ENCODE data around the gene DYSF. TPM values are rescaled to one million over a fixed set of nuclear protein-coding genes. Genes with fewer than 3 reads are reported as not detected.
A peak's percentile ranks its signal among the peaks of the same experiment; 100 is the strongest.

DYSF gene
- polyA plus RNA-seq, 3 donors from 2014 or later: 3.4 to 5.0 (median 4.2) TPM

DNA sequence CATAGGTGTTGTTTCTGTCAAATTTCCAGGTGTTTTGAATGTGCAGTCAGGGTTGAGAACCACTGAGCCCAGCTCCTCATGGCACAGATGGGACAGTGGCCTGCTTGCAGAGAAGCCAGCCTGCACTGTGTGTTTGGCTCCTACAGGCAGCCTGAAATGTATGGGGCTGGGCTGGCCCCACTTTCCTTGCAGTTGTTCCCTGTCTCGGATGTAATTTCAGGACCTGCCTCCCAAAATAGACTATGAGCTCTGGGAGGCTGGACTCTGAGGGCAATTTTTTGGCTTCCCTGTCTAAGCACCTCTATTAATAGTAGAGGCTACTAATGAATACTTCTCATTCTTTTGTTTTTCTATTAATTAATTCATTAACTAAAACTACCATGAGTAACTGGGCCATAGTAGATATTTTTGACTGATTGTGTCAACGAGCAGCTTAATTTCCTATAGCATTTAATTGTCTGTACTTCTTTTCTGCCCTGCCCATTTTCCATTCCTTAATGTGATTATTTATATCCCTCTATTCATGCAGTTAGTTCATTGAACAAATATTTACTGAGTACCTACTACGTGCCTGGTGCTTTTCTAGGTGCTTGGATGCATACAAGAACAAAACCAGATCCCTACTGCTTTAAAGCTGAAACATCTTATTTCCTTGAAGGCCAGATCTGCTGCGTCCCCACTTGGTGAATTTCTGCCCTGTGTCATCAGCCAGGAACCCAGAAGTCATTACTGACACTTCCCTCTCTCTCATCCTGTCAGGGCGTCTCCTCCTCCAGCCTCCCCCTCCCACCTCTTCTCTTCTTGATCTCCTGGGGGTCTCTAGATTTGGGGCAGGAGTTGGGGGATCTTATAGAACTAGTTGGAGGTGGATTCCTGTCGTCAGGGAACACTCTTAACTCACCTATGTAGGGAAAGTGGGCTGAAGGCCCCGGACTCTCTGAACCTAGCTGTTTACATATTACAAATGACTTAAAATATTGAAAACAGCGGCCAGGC, 16.3 kb downstream of the DYSF start:
- Mint-ChIP-seq H3K36me3 (no peaks in the 10 kb centered on the region), H3K4me3 (no peak overlapping the region), H3K27me3 (ENCODE audit: low read depth in 3 of 3) (peaks cover 5 to 17% (median 6%) of the 10 kb centered on the region in 3 donors), H3K4me1 (peaks cover 3 to 8% of the 10 kb centered on the region in 2 donors), H3K9me3 (no peaks in the 10 kb centered on the region), H3K27ac (no peak overlapping the region)
- DNase-seq: no peak

DNA sequence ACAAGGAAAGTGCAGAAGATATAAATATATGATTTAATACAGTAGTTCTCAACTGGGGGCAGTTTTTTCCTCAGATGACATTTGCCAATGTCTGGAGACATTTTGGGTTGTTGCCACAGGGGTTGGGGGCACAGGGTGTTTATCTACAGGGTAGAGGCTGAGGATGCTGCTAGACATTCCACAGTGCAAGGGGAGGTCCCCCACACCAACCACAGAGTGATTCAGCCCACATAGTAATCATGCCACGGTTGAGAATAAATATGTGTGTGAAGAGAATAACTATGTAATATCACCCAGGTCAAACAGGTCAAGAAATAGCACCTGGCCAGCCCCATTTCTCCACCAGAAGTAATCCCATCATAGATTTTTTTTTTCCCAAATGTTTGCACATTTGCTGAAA, 17.9 kb downstream of the DYSF start:
- no peaks in the 10 kb centered on the region for H3K9me3 Mint-ChIP-seq
- H3K4me1 Mint-ChIP-seq: peaks cover 3 to 8% of the 10 kb centered on the region in 2 donors
- H3K36me3 Mint-ChIP-seq: no peaks in the 10 kb centered on the region
- no peak overlapping the region for H3K27ac Mint-ChIP-seq
- peaks cover 5 to 17% (median 6%) of the 10 kb centered on the region in 3 donors for H3K27me3 Mint-ChIP-seq (ENCODE audit: low read depth in 3 of 3)
- DNase-seq: no peak
- H3K4me3 Mint-ChIP-seq: no peak overlapping the region

- peaks cover 2 to 5% of the 10 kb centered on the region in 2 donors for H3K4me1 Mint-ChIP-seq
Measured at GRCh38 chr2:71472019-71472418, 18.7 kb downstream of the DYSF start.

DNA sequence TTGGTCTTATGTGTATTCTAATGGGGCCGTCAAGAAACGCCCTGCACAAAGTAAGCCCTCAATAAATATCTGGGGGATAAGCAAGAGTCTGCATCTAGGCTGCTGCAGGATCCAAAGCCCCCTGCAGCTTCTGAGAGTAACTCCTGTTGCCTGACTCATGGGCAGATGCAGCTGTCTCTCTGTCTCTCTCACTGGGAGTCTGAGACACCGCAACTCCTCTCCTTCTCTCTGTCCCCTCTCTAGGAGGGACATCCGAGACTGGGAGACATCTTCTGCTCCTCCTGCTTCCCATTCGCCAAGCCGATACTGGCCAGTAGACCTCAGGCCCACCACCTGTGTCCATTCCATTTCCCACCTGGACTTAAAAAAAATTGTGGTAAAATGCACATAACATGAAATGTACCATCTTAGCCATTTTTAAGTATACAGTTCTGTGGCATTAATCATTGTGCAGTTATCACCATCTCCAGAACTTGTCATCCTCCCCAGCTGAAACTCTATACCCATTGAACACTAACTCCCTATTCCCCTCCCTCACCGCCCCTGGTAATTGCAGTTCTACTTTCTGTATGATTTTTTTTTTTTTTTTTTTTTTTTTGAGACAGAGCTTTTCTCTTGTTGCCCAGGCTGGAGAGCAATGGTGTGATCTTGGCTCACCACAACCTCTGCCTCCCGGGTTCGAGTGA, 20.1 kb downstream of the DYSF start:
- Mint-ChIP-seq H3K4me3 (no peak overlapping the region), H3K4me1 (no peaks in the 10 kb centered on the region), H3K27me3 (ENCODE audit: low read depth in 3 of 3) (peaks cover 3 to 9% (median 5%) of the 10 kb centered on the region in 3 donors), H3K27ac (peak overlapping the region in 1 of 6 donors; percentile 18), H3K36me3 (no peaks in the 10 kb centered on the region), H3K9me3 (no peaks in the 10 kb centered on the region)
- no peak for DNase-seq

More at GRCh38 chr2:71472019-71472418, 18.7 kb downstream of the DYSF start:
- Mint-ChIP-seq H3K27me3 (ENCODE audit: low read depth in 3 of 3) (peaks cover 5 to 14% (median 5%) of the 10 kb centered on the region in 3 donors), H3K9me3 (no peaks in the 10 kb centered on the region), H3K36me3 (no peaks in the 10 kb centered on the region), H3K27ac (no peak overlapping the region), H3K4me3 (no peak overlapping the region)
- no peak for DNase-seq

DNA sequence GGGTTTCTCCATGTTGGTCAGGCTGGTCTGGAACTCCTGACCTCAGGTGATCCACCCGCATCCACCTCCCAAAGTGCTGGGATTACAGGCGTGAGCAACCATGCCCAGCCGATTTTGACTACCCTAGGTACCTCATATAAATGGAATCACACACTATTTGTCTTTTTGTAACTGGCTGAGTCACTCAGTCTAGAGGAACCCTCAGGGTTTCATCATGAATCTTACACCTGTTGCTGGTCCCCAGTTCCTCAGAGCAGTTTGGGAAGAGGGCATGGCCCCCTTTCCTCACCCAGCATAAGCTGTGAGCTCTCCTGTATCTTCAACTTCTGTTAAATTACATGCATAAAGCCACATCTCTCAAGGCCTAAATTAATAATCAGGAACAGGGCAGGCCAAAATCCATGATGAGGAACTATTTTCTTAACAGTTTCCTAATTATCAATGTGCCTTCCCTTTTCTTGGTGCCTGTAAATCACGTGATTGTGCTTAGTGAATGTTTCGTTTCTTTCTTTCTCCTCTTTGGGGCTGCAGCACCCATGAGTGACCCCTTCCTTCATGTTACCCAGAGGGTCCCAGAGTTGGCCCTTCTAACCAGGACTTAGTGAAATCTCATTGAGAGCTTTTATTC, 20.9 kb downstream of the DYSF start:
- H3K4me3 Mint-ChIP-seq: no peak overlapping the region

DNA sequence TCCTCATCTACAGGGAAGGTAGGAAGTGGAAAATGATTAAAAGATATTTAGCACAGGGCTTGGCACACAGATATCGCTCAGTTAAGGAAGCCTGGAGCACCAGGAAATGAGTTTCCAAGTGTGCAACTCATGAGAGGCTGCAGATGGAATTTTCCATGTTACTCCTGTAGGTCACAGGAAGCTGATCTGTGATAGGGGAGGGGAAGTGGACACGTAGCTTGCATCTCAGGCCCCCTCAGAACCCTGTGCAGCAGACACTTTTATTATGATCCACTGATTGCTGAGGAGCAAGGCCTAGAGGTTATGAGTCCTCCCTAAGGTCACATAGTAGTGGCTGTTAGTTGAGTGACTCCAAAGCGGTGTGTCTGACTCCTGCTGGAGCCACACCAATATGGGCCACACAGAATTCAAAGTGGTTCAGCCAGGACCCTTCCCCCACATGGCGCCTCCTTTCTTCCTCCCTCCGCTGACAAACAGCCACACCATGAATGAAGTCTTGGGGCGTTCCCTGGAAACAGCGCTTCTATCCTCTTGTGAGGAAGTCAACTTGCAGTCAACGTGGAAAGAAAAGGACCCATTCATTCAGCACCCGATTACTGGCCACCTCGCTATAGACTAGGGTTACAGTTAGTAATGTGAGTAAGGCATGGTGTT, 21.5 kb downstream of the DYSF start:
- DNase-seq: no peak
- Mint-ChIP-seq H3K4me1 (no peaks in the 10 kb centered on the region), H3K36me3 (no peaks in the 10 kb centered on the region), H3K4me3 (no peak overlapping the region), H3K27me3 (ENCODE audit: low read depth in 3 of 3) (peaks cover 0 to 3% (median 2%) of the 10 kb centered on the region in 3 donors), H3K9me3 (no peaks in the 10 kb centered on the region), H3K27ac (peak overlapping the region in 1 of 6 donors; percentile 66)

More for the DNA sequence above, 20.9 kb downstream of the DYSF start:
- no peak for DNase-seq
- H3K27me3 Mint-ChIP-seq (ENCODE audit: low read depth in 3 of 3): peaks cover 0 to 7% (median 3%) of the 10 kb centered on the region in 3 donors
- H3K36me3 Mint-ChIP-seq: no peaks in the 10 kb centered on the region
- H3K27ac Mint-ChIP-seq: no peak overlapping the region
- no peaks in the 10 kb centered on the region for H3K4me1 Mint-ChIP-seq
- no peaks in the 10 kb centered on the region for H3K9me3 Mint-ChIP-seq

- no peak overlapping the region for H3K4me3 Mint-ChIP-seq
- no peaks in the 10 kb centered on the region for H3K4me1 Mint-ChIP-seq
- no peaks in the 10 kb centered on the region for H3K36me3 Mint-ChIP-seq
- DNase-seq: no peak
- H3K27me3 Mint-ChIP-seq (ENCODE audit: low read depth in 3 of 3): peaks cover 0 to 6% (median 3%) of the 10 kb centered on the region in 3 donors
- H3K9me3 Mint-ChIP-seq: no peaks in the 10 kb centered on the region
- no peak overlapping the region for H3K27ac Mint-ChIP-seq
Measured at GRCh38 chr2:71476495-71476894, 23.1 kb downstream of the DYSF start.

DNA sequence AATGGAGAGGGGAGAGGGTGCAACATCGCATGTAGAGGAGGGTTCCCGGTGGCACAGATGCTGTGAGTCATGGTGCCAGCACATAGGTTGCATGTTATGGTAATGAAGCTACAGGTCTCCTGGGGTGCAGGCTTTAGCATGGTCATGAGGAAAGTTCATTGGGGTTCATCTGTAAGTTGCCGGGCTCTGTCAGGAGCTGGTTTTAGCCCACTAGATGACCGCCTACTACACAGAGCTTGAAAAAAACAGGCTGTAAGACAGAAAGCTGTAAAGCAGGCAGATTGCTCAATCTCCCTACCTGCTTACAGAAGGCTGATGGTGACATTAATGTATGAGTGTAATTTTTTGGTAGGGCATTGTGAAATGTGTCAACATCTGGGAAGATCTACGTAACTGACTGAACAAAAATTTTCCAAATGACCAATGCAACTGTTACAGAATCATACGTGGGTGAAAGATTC, 23.9 kb downstream of the DYSF start:
- DNase-seq: no peak
- no peaks in the 10 kb centered on the region for H3K36me3 Mint-ChIP-seq
- H3K27me3 Mint-ChIP-seq (ENCODE audit: low read depth in 3 of 3): peaks cover 0 to 10% (median 3%) of the 10 kb centered on the region in 3 donors
- H3K9me3 Mint-ChIP-seq: no peaks in the 10 kb centered on the region
- H3K4me3 Mint-ChIP-seq: no peak overlapping the region
- no peak overlapping the region for H3K27ac Mint-ChIP-seq
- H3K4me1 Mint-ChIP-seq: no peaks in the 10 kb centered on the region

GRCh38 chr2:71478806-71479205, 25.4 kb downstream of the DYSF start:
- no peaks in the 10 kb centered on the region for H3K9me3 Mint-ChIP-seq
- no peaks in the 10 kb centered on the region for H3K4me1 Mint-ChIP-seq
- no peak overlapping the region for H3K4me3 Mint-ChIP-seq
- no peaks in the 10 kb centered on the region for H3K36me3 Mint-ChIP-seq
- no peak for DNase-seq
- no peak overlapping the region for H3K27ac Mint-ChIP-seq
- peaks cover 0 to 7% (median 2%) of the 10 kb centered on the region in 3 donors for H3K27me3 Mint-ChIP-seq (ENCODE audit: low read depth in 3 of 3)

DNA sequence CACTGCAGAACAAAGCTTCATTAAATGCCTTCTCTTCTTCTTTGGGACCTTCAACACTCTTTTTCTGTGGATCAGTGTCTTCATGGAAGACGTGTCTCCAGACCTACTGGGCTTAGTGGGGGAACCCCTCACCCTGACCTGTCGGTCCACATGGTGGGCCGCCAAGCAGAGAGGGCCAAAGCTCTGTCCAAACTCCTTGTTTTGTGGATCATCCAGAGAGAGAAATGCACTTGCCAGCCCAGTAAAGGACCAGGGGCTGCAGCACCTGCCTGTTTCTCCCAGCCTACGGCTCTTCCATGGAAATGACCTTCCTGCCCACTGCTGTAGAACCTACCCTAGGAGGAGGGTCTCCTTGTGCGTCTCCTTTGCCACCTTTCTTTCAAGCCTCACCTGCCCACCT, 25.9 kb downstream of the DYSF start:
- H3K36me3 Mint-ChIP-seq: no peaks in the 10 kb centered on the region
- no peaks in the 10 kb centered on the region for H3K4me1 Mint-ChIP-seq
- no peaks in the 10 kb centered on the region for H3K9me3 Mint-ChIP-seq
- no peak overlapping the region for H3K4me3 Mint-ChIP-seq
- peaks cover 0 to 7% (median 2%) of the 10 kb centered on the region in 3 donors for H3K27me3 Mint-ChIP-seq (ENCODE audit: low read depth in 3 of 3)
- H3K27ac Mint-ChIP-seq: no peak overlapping the region
- no peak for DNase-seq

DNA sequence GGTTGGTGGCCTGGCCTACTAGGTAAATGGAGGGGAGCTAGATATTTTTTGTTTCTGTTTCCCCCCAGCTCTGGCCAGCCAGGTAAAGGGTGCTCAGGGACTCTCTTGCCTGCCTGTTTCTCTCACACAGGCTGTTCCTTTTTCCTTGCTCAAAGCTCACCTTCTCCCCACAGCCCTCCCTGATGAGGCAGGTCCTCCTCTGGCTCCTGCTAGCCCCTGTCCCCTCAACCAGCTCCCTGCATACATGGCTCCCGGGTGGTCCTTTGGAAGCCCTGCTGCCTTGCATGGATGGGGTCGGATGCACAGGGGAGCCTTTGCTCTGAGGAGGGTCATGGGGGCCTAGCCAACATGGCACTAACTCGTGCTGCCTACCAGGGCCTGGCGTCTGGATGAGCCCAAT, 27.8 kb downstream of the DYSF start:
- Mint-ChIP-seq H3K4me3 (no peak overlapping the region), H3K9me3 (no peaks in the 10 kb centered on the region), H3K27me3 (ENCODE audit: low read depth in 3 of 3) (peaks cover 0 to 7% (median 7%) of the 10 kb centered on the region in 3 donors), H3K4me1 (no peaks in the 10 kb centered on the region), H3K36me3 (no peaks in the 10 kb centered on the region), H3K27ac (no peak overlapping the region)
- no peak for DNase-seq

GRCh38 chr2:71482055-71482454, 28.7 kb downstream of the DYSF start:
- no peak overlapping the region for H3K4me3 Mint-ChIP-seq
- H3K36me3 Mint-ChIP-seq: no peaks in the 10 kb centered on the region
- no peak for DNase-seq
- H3K4me1 Mint-ChIP-seq: no peaks in the 10 kb centered on the region
- H3K27me3 Mint-ChIP-seq (ENCODE audit: low read depth in 3 of 3): peaks cover 0 to 7% (median 7%) of the 10 kb centered on the region in 3 donors
- no peak overlapping the region for H3K27ac Mint-ChIP-seq
- no peaks in the 10 kb centered on the region for H3K9me3 Mint-ChIP-seq

GRCh38 chr2:71483246-71483645, 29.9 kb downstream of the DYSF start:
- H3K9me3 Mint-ChIP-seq: no peaks in the 10 kb centered on the region
- H3K36me3 Mint-ChIP-seq: no peaks in the 10 kb centered on the region
- DNase-seq: no peak
- peaks cover 0 to 7% (median 7%) of the 10 kb centered on the region in 3 donors for H3K27me3 Mint-ChIP-seq (ENCODE audit: low read depth in 3 of 3)
- no peaks in the 10 kb centered on the region for H3K4me1 Mint-ChIP-seq
- H3K27ac Mint-ChIP-seq: no peak overlapping the region
- no peak overlapping the region for H3K4me3 Mint-ChIP-seq
